ENCODE measurements around the gene ISLR2. TPM values are rescaled to one million over a fixed set of nuclear protein-coding genes. Genes with fewer than 3 reads are reported as not detected.

ISLR2 gene
- total RNA-seq, 1 donor from 2014 or later: not detected

DNA sequence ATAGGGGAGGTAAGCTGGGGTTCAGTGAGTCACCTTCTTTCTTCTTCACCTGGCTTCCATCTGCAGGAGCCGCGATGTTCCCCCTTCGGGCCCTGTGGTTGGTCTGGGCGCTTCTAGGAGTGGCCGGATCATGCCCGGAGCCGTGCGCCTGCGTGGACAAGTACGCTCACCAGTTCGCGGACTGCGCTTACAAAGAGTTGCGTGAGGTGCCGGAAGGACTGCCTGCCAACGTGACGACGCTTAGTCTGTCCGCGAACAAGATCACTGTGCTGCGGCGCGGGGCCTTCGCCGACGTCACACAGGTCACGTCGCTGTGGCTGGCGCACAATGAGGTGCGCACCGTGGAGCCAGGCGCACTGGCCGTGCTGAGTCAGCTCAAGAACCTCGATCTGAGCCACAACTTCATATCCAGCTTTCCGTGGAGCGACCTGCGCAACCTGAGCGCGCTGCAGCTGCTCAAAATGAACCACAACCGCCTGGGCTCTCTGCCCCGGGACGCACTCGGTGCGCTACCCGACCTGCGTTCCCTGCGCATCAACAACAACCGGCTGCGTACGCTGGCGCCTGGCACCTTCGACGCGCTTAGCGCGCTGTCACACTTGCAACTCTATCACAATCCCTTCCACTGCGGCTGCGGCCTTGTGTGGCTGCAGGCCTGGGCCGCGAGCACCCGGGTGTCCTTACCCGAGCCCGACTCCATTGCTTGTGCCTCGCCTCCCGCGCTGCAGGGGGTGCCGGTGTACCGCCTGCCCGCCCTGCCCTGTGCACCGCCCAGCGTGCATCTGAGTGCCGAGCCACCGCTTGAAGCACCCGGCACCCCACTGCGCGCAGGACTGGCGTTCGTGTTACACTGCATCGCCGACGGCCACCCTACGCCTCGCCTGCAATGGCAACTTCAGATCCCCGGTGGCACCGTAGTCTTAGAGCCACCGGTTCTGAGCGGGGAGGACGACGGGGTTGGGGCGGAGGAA, 2.6 kb downstream of the ISLR2 start:
- peaks cover 23% of the 10 kb centered on the region for H3K4me1 Mint-ChIP-seq (ENCODE audit: low read depth)
- no peak for DNase-seq (ENCODE audit: low spot score)
- H3K27ac Mint-ChIP-seq: peak overlapping the region; percentile 55
- H3K4me3 Mint-ChIP-seq: no peak overlapping the region
- H3K27me3 Mint-ChIP-seq (ENCODE audit: insufficient read depth): peaks cover 78% of the 10 kb centered on the region
- H3K9me3 Mint-ChIP-seq: no peaks in the 10 kb centered on the region
- H3K36me3 Mint-ChIP-seq (ENCODE audit: low read depth): no peaks in the 10 kb centered on the region
- intact Hi-C loops (cut with micrococcal nuclease): no loop called here

- H3K9me3 Mint-ChIP-seq: no peaks in the 10 kb centered on the region
- H3K4me1 Mint-ChIP-seq (ENCODE audit: low read depth): peaks cover 23% of the 10 kb centered on the region
- no peak for DNase-seq (ENCODE audit: low spot score)
- intact Hi-C loops (cut with micrococcal nuclease): no loop called here
- peaks cover 79% of the 10 kb centered on the region for H3K27me3 Mint-ChIP-seq (ENCODE audit: insufficient read depth)
- H3K36me3 Mint-ChIP-seq (ENCODE audit: low read depth): no peaks in the 10 kb centered on the region
- H3K4me3 Mint-ChIP-seq: no peak overlapping the region
- H3K27ac Mint-ChIP-seq: peak overlapping the region; percentile 40
Observed at GRCh38 chr15:74133694-74134386, 3.5 kb downstream of the ISLR2 start.

DNA sequence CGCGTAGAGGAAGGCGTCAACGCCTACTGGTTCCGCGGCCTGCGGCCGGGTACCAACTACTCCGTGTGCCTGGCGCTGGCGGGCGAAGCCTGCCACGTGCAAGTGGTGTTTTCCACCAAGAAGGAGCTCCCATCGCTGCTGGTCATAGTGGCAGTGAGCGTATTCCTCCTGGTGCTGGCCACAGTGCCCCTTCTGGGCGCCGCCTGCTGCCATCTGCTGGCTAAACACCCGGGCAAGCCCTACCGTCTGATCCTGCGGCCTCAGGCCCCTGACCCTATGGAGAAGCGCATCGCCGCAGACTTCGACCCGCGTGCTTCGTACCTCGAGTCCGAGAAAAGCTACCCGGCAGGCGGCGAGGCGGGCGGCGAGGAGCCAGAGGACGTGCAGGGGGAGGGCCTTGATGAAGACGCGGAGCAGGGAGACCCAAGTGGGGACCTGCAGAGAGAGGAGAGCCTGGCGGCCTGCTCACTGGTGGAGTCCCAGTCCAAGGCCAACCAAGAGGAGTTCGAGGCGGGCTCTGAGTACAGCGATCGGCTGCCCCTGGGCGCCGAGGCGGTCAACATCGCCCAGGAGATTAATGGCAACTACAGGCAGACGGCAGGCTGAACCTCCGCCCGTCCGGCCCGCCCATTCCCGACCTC, 4.1 kb downstream of the ISLR2 start:
- H3K27ac Mint-ChIP-seq: peak overlapping the region; percentile 18
- H3K9me3 Mint-ChIP-seq: no peaks in the 10 kb centered on the region

GRCh38 chr15:74135041-74135565, 4.7 kb downstream of the ISLR2 start:
- H3K36me3 Mint-ChIP-seq (ENCODE audit: low read depth): no peaks in the 10 kb centered on the region
- H3K9me3 Mint-ChIP-seq: no peaks in the 10 kb centered on the region
- no peak for DNase-seq (ENCODE audit: low spot score)
- intact Hi-C loops (cut with micrococcal nuclease): no loop called here
- peak overlapping the region; percentile 61 for H3K27ac Mint-ChIP-seq
- peaks cover 73% of the 10 kb centered on the region for H3K27me3 Mint-ChIP-seq (ENCODE audit: insufficient read depth)
- no peak overlapping the region for H3K4me3 Mint-ChIP-seq
- peaks cover 18% of the 10 kb centered on the region for H3K4me1 Mint-ChIP-seq (ENCODE audit: low read depth)

More for the DNA sequence above, 4.1 kb downstream of the ISLR2 start:
- no peaks in the 10 kb centered on the region for H3K36me3 Mint-ChIP-seq (ENCODE audit: low read depth)
- intact Hi-C loops (cut with micrococcal nuclease): no loop called here
- H3K4me3 Mint-ChIP-seq: no peak overlapping the region
- peaks cover 23% of the 10 kb centered on the region for H3K4me1 Mint-ChIP-seq (ENCODE audit: low read depth)
- no peak for DNase-seq (ENCODE audit: low spot score)
- H3K27me3 Mint-ChIP-seq (ENCODE audit: insufficient read depth): peaks cover 75% of the 10 kb centered on the region

DNA sequence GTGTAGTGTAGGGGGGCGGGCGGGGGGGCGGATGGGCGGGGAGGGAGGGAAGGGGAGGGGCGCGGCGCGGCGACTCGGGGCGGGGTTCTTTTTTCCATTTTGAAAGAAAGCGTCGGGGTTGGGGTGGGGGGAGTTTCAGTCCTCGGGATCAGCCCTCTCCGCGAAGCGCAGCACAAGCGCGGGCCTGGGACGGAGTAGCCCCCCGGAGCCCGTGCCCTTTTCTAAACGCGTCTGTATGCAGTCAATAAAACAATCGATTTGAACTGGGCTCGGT, 6.1 kb downstream of the ISLR2 start:
- Mint-ChIP-seq H3K9me3 (no peaks in the 10 kb centered on the region), H3K4me1 (ENCODE audit: low read depth) (peaks cover 18% of the 10 kb centered on the region), H3K27me3 (ENCODE audit: insufficient read depth) (peaks cover 68% of the 10 kb centered on the region), H3K36me3 (ENCODE audit: low read depth) (no peaks in the 10 kb centered on the region), H3K4me3 (peak overlapping the region; percentile 52), H3K27ac (peak overlapping the region; percentile 40)
- no peak for DNase-seq (ENCODE audit: low spot score)
- intact Hi-C loops (cut with micrococcal nuclease): no loop called here

DNA sequence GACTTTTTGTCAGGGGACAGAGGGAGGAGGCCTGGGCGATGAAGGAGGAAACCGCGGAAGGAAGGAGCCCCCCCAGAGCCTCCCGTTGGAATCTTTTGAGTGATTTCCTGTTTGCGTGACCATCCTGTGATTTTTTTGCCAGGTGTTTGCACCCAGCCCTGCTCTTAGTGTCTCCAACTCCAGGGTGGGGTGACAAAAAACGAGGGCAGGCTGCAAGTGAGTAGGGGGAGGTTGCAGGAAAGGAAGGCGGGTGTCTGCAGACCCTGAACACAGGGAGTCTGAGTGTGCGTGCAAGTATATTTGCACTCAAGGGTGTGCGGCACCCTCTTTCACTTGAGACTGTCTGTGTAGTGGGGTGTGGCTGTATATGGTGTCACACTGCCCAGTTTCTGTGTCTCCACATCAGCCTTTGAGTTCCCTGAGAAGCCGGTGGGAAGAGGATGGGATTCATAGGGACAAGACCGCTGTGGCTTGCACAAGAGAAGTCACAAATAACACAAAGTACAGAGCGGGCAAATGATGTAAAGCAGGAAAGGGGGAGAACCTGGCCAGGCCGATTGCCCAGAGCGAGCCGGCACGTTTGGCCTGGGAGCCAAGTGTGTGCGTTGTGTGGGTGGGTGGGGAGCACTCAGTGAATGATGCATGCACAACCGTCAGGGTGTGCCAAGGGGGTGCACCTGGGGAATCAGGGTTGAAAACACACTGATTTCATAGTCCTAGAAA, 6.6 kb downstream of the ISLR2 start:
- intact Hi-C loops (cut with micrococcal nuclease): no loop called here
- Mint-ChIP-seq H3K4me1 (ENCODE audit: low read depth) (peaks cover 14% of the 10 kb centered on the region), H3K9me3 (no peaks in the 10 kb centered on the region), H3K27ac (peak overlapping the region; percentile 40), H3K27me3 (ENCODE audit: insufficient read depth) (peaks cover 63% of the 10 kb centered on the region), H3K4me3 (peak overlapping the region; percentile 52), H3K36me3 (ENCODE audit: low read depth) (no peaks in the 10 kb centered on the region)
- no peak for DNase-seq (ENCODE audit: low spot score)

DNA sequence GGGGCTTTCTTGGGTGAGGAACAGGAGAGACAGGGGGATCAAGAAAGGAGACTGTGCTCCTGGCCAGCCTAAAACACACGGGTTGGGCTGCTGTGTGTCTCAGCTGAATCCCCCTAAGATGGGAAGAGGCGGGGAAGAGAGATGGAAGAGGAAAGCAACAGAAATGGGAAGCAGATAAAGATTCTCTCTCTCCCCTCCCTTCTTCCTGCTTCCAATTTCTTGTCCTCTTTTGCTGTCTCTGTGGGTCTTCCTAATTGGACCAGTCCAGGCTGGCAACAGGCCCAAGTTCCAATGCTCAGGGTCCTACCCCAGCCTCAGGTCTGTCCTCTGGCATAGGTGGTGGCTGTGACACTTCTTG, 7.1 kb downstream of the ISLR2 start:
- intact Hi-C loops (cut with micrococcal nuclease): no loop called here
- no peaks in the 10 kb centered on the region for H3K36me3 Mint-ChIP-seq (ENCODE audit: low read depth)
- peaks cover 10% of the 10 kb centered on the region for H3K4me1 Mint-ChIP-seq (ENCODE audit: low read depth)
- H3K27me3 Mint-ChIP-seq (ENCODE audit: insufficient read depth): peaks cover 61% of the 10 kb centered on the region
- H3K9me3 Mint-ChIP-seq: no peaks in the 10 kb centered on the region
- DNase-seq (ENCODE audit: low spot score): no peak
- H3K27ac Mint-ChIP-seq: no peak overlapping the region
- H3K4me3 Mint-ChIP-seq: no peak overlapping the region

DNA sequence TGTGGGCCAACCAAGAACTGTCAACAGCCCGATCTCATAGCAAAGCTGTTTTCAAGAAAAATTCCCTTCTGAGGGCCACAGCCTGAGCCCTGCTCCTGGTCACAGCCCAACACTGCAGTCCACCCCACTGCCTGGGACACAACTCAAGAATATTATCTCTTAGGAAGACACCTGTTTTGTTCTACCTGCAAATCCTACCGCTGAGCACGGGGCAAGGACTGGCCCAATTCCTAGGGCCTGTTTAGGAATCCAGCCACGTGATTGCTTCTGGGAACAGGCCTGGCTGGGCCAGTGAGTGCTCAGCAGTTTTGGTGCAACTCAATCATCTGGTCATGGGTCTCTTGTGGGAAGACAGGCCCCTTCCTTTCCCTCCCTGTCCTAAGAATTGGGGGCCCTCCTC, 8.3 kb downstream of the ISLR2 start:
- Mint-ChIP-seq H3K4me1 (ENCODE audit: low read depth) (peaks cover 10% of the 10 kb centered on the region), H3K27ac (no peak overlapping the region), H3K9me3 (no peaks in the 10 kb centered on the region), H3K36me3 (ENCODE audit: low read depth) (no peaks in the 10 kb centered on the region), H3K27me3 (ENCODE audit: insufficient read depth) (peaks cover 55% of the 10 kb centered on the region), H3K4me3 (no peak overlapping the region)
- DNase-seq (ENCODE audit: low spot score): no peak
- intact Hi-C loops (cut with micrococcal nuclease): no loop called here

DNA sequence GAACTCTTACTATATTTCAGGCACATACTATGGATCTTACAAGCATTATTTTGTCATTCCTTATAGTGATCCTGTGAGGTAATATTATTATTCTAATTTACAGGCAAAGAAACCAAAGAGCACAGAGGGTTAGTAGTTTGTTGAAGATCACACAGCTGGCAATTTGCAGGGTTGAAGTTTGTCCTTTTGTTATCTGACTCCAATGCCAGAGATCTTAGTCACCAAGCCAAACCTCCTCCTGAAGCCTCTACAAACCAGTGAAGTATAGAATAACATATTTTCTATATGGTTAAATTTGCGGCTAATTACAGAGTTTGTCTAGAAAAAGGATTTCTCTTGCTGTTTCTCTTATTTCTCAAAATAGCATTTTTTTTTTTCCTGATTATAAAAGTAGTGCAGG, 11.2 kb downstream of the ISLR2 start:
- Mint-ChIP-seq H3K27ac (no peak overlapping the region), H3K27me3 (ENCODE audit: insufficient read depth) (peaks cover 44% of the 10 kb centered on the region), H3K9me3 (no peaks in the 10 kb centered on the region), H3K4me3 (no peak overlapping the region), H3K36me3 (ENCODE audit: low read depth) (no peaks in the 10 kb centered on the region), H3K4me1 (ENCODE audit: low read depth) (peaks cover 9% of the 10 kb centered on the region)
- DNase-seq (ENCODE audit: low spot score): no peak
- intact Hi-C loops (cut with micrococcal nuclease): loop anchor here (2.0 kb wide), 1 partner anchor 15 kb away; no protein-coding TSS in a partner anchor

DNA sequence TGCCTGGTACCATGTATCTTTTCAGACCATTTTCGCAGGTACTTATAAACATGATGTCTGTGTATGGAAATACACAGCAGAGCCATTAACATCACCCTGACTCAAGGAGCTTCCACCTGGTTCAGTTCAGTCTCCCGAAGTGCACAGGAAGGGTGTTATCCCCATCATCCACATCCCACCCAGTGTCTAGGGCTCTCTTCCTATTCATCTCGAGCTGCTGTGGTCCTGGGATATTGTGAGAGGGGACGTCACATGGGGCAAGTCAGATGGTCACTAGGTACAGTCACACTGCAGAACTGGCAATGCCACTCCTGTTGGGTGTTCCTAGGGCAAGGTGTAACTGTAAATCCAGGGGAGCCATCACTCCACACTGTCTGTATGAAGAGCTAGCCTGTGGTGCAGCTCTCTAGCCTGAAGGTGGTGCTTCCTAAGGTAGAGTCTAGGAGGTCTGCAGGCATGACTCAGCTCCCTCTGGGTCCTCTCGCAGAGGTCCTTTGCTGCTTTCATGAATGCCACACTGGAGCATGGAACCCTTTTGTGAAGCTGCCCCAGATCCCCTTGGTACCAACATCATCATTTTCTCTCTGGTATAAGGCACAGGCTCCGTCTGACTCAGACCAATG, 13.9 kb downstream of the ISLR2 start:
- Mint-ChIP-seq H3K36me3 (ENCODE audit: low read depth) (no peaks in the 10 kb centered on the region), H3K27ac (no peak overlapping the region), H3K4me3 (no peak overlapping the region), H3K9me3 (no peaks in the 10 kb centered on the region), H3K4me1 (ENCODE audit: low read depth) (no peaks in the 10 kb centered on the region), H3K27me3 (ENCODE audit: insufficient read depth) (peaks cover 33% of the 10 kb centered on the region)
- DNase-seq (ENCODE audit: low spot score): no peak
- intact Hi-C loops (cut with micrococcal nuclease): no loop called here

- no peaks in the 10 kb centered on the region for H3K9me3 Mint-ChIP-seq
- H3K36me3 Mint-ChIP-seq (ENCODE audit: low read depth): no peaks in the 10 kb centered on the region
- peaks cover 23% of the 10 kb centered on the region for H3K27me3 Mint-ChIP-seq (ENCODE audit: insufficient read depth)
- H3K27ac Mint-ChIP-seq: no peak overlapping the region
- no peak for DNase-seq (ENCODE audit: low spot score)
- H3K4me3 Mint-ChIP-seq: no peak overlapping the region
- intact Hi-C loops (cut with micrococcal nuclease): no loop called here
- no peaks in the 10 kb centered on the region for H3K4me1 Mint-ChIP-seq (ENCODE audit: low read depth)
Observed at GRCh38 chr15:74146277-74146800, 16.0 kb downstream of the ISLR2 start.

DNA sequence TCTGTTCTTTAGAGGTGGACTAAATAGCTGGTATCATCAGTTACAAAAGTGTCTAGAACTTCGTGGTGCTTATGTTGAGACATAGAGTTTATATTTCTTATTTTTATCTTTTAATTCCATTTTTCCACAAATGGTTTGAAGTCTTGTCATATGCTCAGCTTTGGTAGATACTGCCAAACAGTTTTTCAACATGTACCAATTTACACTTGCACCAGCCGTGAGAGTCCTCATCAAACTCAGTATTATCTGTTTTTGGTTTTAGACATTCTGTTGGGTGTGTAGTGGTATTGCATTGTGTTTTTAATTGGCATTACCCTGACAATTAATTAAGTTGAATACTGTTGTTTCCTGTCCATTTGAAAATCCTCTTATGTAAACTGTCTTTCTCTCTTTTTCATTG, 16.7 kb downstream of the ISLR2 start:
- Mint-ChIP-seq H3K27ac (no peak overlapping the region), H3K4me1 (ENCODE audit: low read depth) (no peaks in the 10 kb centered on the region), H3K4me3 (no peak overlapping the region), H3K36me3 (ENCODE audit: low read depth) (no peaks in the 10 kb centered on the region), H3K9me3 (no peaks in the 10 kb centered on the region), H3K27me3 (ENCODE audit: insufficient read depth) (peaks cover 25% of the 10 kb centered on the region)
- intact Hi-C loops (cut with micrococcal nuclease): no loop called here
- no peak for DNase-seq (ENCODE audit: low spot score)

All from activated T-helper 1 cell treated with anti-CD3 and anti-CD28 coated beads, Interleukin-12 subunit alpha, Interleukin-12 subunit beta, Interleukin-2, Interleukin-4 antibody, amounts not matched to agents 30 ng/mL and 10 ng/mL and 1 ng/mL, durations not matched to agents 14 hours and 24 hours and 36 hours (primary cell).